PC-3 (cell line): ENCODE measurements around the gene PIGP. TPM values are rescaled to one million over a fixed set of nuclear protein-coding genes. Genes with fewer than 3 reads are reported as not detected.

ENCODE experiments used
- ATAC-seq: fragments of 200-7000 bp; cut with Tn5 transposase; 2 replicates; pipeline ENCODE4 v1.9.1; 2020; ENCODE audit warnings: mild to moderate bottlenecking, moderate library complexity
- BruUV-seq: library from RNA; stranded (reverse); fragments of 400-500 nt; replicated peaks from 2 replicates; lab custom pipeline; 2021; lab: Mats Ljungman, UMichigan
- CTCF ChIA-PET: fragments of 300-600 bp; sonication (Branson Sonifier 250); formaldehyde crosslinking; loops from one replicate; lab custom pipeline; 2022; ENCODE audit warnings: antibody characterized with exemption; lab: Charles Lee
- POLR2A ChIA-PET: fragments of 300-600 bp; sonication (Branson Sonifier 250); formaldehyde crosslinking; loops from one replicate; lab custom pipeline; 2022; ENCODE audit warnings: antibody characterized with exemption; ENCODE audit not compliant: unreplicated experiment; lab: Charles Lee
- DNase-seq: peaks from one replicate; pipeline ENCODE4 v3.0.0-alpha.2; 2015
- H2AFZ ChIP-seq: fragments of 300-600 bp; sonication (generic); 2 replicates; pipeline ENCODE4 v1.6.0; 2016; ENCODE audit warnings: antibody characterized with exemption, low read length
- H3F3A ChIP-seq: fragments of 300-600 bp; sonication (generic); one replicate; pipeline ENCODE4 v1.6.0; 2017; ENCODE audit warnings: antibody characterized with exemption, low read length, control low read depth, mild to moderate bottlenecking; ENCODE audit not compliant: unreplicated experiment
- H3K27ac ChIP-seq: fragments of 300-600 bp; sonication (generic); 2 replicates; pipeline ENCODE4 v1.5.1; 2016; ENCODE audit warnings: mild to moderate bottlenecking, low read length
- H3K27me3 ChIP-seq: fragments of 300-600 bp; sonication (generic); 2 replicates; pipeline ENCODE4 v1.6.1; 2016; ENCODE audit warnings: low read length, mixed read lengths
- H3K36me3 ChIP-seq: fragments of 300-600 bp; sonication (generic); 2 replicates; pipeline ENCODE4 v1.6.1; 2016; ENCODE audit warnings: low read depth, mixed run types, low read length, mixed read lengths
- H3K4me1 ChIP-seq: fragments of 300-600 bp; sonication (generic); 2 replicates; pipeline ENCODE4 v1.5.1; 2016; ENCODE audit warnings: low read length; ENCODE audit not compliant: insufficient read depth
- H3K4me2 ChIP-seq: fragments of 300-600 bp; sonication (generic); 2 replicates; pipeline ENCODE4 v1.6.0; 2016; ENCODE audit warnings: low read length
- H3K4me3 ChIP-seq: fragments of 300-600 bp; sonication (generic); 2 replicates; pipeline ENCODE4 v1.5.1; 2016; ENCODE audit warnings: mild to moderate bottlenecking, low read length, mixed read lengths
- H3K79me2 ChIP-seq: fragments of 300-600 bp; sonication (generic); 2 replicates; pipeline ENCODE4 v1.6.1; 2017; ENCODE audit warnings: low read length, mixed read lengths
- H3K9ac ChIP-seq: fragments of 300-600 bp; sonication (generic); 2 replicates; pipeline ENCODE4 v1.6.0; 2016; ENCODE audit warnings: mild to moderate bottlenecking, low read length
- H3K9me2 ChIP-seq: fragments of 300-600 bp; sonication (generic); replicated peaks from 2 replicates; pipeline ENCODE4 v1.6.1; 2016; ENCODE audit warnings: mixed run types, low read length, mixed read lengths
- H3K9me3 ChIP-seq: fragments of 300-600 bp; sonication (generic); 2 replicates; pipeline ENCODE4 v1.6.1; 2016; ENCODE audit warnings: low read length, mixed read lengths
- H4K20me1 ChIP-seq: fragments of 300-600 bp; sonication (generic); 2 replicates; pipeline ENCODE4 v1.6.1; 2016; ENCODE audit warnings: low read length, mixed read lengths
- EZH2 ChIP-seq: fragments of 300-600 bp; sonication (generic); IDR thresholded peaks from one replicate; pipeline ENCODE4 v1.6.1; 2017; ENCODE audit warnings: antibody characterized with exemption, mild to moderate bottlenecking, low read length; ENCODE audit not compliant: unreplicated experiment
- EZH2phosphoT487 ChIP-seq: fragments of 300-600 bp; sonication (generic); IDR thresholded peaks from 2 replicates; pipeline ENCODE4 v1.6.1; 2018; ENCODE audit warnings: mild to moderate bottlenecking, antibody characterized with exemption, low read length, borderline replicate concordance
- intact Hi-C: fragments of 100-400 bp; cut with micrococcal nuclease; formaldehyde crosslinking; loops from 2 replicates; pipeline ENCODE4 v1.9.0; 2023
- total RNA-seq: library from RNA; depleted of rRNA; stranded (reverse); fragments of >200 nt; gene quantifications from 2 replicates; pipeline ENCODE4 v1.2.3, GENCODE V29; 2014
- TF ChIP-seq, protein P1 (sequence below): fragments of 300-600 bp; sonication (generic); conservative IDR thresholded peaks from 2 replicates; pipeline ENCODE4 v1.5.1; 2017; ENCODE audit warnings: antibody characterized with exemption, low read depth, mild to moderate bottlenecking, low read length

The PIGP gene
- total RNA-seq, 1 experiment from 2014 or later: 20.1 TPM

- Histone ChIP-seq H3K9me2 (no peaks in the 10 kb centered on the region), H3K4me2 (no peak overlapping the region), H3K9ac (no peak overlapping the region), H3K4me3 (no peak overlapping the region), H3K9me3 (no peaks in the 10 kb centered on the region), H4K20me1 (no peaks in the 10 kb centered on the region), H3K36me3 (peaks cover 48% of the 10 kb centered on the region), H3K4me1 (no peaks in the 10 kb centered on the region), H2AFZ (no peak overlapping the region), H3K27me3 (no peaks in the 10 kb centered on the region), H3K27ac (no peak overlapping the region), H3F3A (no peaks in the 10 kb centered on the region), H3K79me2 (peaks cover 19% of the 10 kb centered on the region)
- ATAC-seq: no peak
- intact Hi-C loops: no loop called here
- CTCF ChIA-PET: no interaction called here
- no peak for DNase-seq
- BruUV-seq: no TSS peak
- TF ChIP-seq, protein P1, sequence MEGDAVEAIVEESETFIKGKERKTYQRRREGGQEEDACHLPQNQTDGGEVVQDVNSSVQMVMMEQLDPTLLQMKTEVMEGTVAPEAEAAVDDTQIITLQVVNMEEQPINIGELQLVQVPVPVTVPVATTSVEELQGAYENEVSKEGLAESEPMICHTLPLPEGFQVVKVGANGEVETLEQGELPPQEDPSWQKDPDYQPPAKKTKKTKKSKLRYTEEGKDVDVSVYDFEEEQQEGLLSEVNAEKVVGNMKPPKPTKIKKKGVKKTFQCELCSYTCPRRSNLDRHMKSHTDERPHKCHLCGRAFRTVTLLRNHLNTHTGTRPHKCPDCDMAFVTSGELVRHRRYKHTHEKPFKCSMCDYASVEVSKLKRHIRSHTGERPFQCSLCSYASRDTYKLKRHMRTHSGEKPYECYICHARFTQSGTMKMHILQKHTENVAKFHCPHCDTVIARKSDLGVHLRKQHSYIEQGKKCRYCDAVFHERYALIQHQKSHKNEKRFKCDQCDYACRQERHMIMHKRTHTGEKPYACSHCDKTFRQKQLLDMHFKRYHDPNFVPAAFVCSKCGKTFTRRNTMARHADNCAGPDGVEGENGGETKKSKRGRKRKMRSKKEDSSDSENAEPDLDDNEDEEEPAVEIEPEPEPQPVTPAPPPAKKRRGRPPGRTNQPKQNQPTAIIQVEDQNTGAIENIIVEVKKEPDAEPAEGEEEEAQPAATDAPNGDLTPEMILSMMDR: no peak
- TF ChIP-seq EZH2: no peak
- TF ChIP-seq EZH2phosphoT487: no peak
- POLR2A ChIA-PET: no interaction called here
These were observed 21.1 kb upstream of the PIGP start for GRCh38 chr21:37093977-37094376.

- Histone ChIP-seq H3K9me2 (no peaks in the 10 kb centered on the region), H3K4me2 (no peak overlapping the region), H3K79me2 (peaks cover 76% of the 10 kb centered on the region), H3K36me3 (peaks cover 18% of the 10 kb centered on the region; the same call in 1 of the 2 replicates), H4K20me1 (peaks cover 16% of the 10 kb centered on the region; the same call in 1 of the 2 replicates), H3K4me1 (peaks cover 8% of the 10 kb centered on the region), H3F3A (no peaks in the 10 kb centered on the region), H3K9me3 (no peaks in the 10 kb centered on the region), H3K4me3 (no peak overlapping the region), H3K27ac (no peak overlapping the region), H3K9ac (no peak overlapping the region), H3K27me3 (no peaks in the 10 kb centered on the region), H2AFZ (no peak overlapping the region)
- DNase-seq: no peak
- POLR2A ChIA-PET: no interaction called here
- TF ChIP-seq EZH2 (no peak), EZH2phosphoT487 (no peak)
- TF ChIP-seq, protein P1: no peak
- no peak for ATAC-seq
- BruUV-seq: no TSS peak
- intact Hi-C loops: loop anchor here (5.0 kb wide), 1 partner anchor 81 kb away; the partner anchor contains the start of gene RIPPLY3
- CTCF ChIA-PET: interaction anchor here (0.6 to 0.7 kb wide), 2 partner anchors 78 to 120 kb away, joined by 3 read pairs; no protein-coding TSS in a partner anchor
These were observed 15.4 kb upstream of the PIGP start for GRCh38 chr21:37088186-37088735.

DNA sequence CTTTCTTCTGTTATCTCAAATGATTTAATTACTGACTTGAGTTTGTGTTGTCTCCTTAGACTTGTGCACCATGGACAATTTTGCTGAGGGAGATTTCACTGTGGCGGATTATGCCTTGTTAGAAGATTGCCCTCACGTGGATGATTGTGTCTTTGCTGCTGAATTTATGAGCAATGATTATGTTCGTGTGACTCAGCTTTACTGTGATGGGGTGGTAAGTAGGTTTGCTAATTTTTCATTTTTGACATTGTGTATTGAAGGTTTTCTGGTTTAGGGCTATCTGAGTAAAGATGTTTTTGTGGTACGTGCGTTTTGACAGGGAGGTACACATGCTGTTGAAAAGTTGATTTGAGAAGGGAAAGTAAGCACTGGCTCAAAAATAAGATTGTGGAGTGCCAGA, 14.3 kb upstream of the PIGP start:
- Histone ChIP-seq H3K9me3 (no peaks in the 10 kb centered on the region), H3K36me3 (peaks cover 16% of the 10 kb centered on the region; the same call in 1 of the 2 replicates), H3K9me2 (no peaks in the 10 kb centered on the region), H3K4me2 (no peak overlapping the region), H3K4me3 (no peak overlapping the region), H3K27me3 (no peaks in the 10 kb centered on the region), H4K20me1 (peaks cover 20% of the 10 kb centered on the region), H3K9ac (no peak overlapping the region), H3K79me2 (peaks cover 86% of the 10 kb centered on the region), H3F3A (no peaks in the 10 kb centered on the region), H3K27ac (no peak overlapping the region), H3K4me1 (peaks cover 8% of the 10 kb centered on the region), H2AFZ (no peak overlapping the region)
- ChIA-PET POLR2A (no interaction called here), CTCF (interaction anchor here (0.6 to 1.8 kb wide), 5 partner anchors 77 to 426 kb away, joined by 3 to 12 read pairs (median 4); partner anchors contain the start of gene HLCS)
- BruUV-seq: no TSS peak
- intact Hi-C loops: loop anchor here (1.0 to 5.0 kb wide), 2 partner anchors 80 to 110 kb away; partner anchors contain the start of gene RIPPLY3
- DNase-seq (peak; percentile 78), ATAC-seq (peak; percentile 86)
- TF ChIP-seq, protein P1: peak; percentile 79
- no peak for TF ChIP-seq EZH2
